Right lobe of liver (tissue), 6 donors: ENCODE measurements around the gene EPB41L4B. TPM values are rescaled to one million over a fixed set of nuclear protein-coding genes. Genes with fewer than 3 reads are reported as not detected.
A peak's percentile ranks its signal among the peaks of the same experiment; 100 is the strongest.

Experiments
- ATAC-seq, 4 donors: fragments of 200-7000 bp; cut with Tn5 transposase; one replicate each; pipeline ENCODE4 v1.9.1; 2020; ENCODE audit warnings: mild to moderate bottlenecking in 4 of 4, moderate library complexity in 4 of 4
- DNase-seq, 3 donors: peaks; one replicate each; pipeline ENCODE4 v3.0.0-alpha.2; 2020
- H3K27ac ChIP-seq, 3 donors: fragments of 200-600 bp; one replicate each; pipeline ENCODE4 v1.8.0; 2022
- H3K27me3 ChIP-seq, 2 donors: fragments of 200-600 bp; one replicate each; pipeline ENCODE4 v1.8.0; 2022
- H3K36me3 ChIP-seq, 4 donors: fragments of 200-600 bp; sonication (generic) in 1 of 4; one replicate each; pipeline versions ENCODE4 v1.5.1 to v1.8.0; 2017 to 2022; ENCODE audit warnings: control low read depth in 1 of 4
- H3K4me1 ChIP-seq, 4 donors: fragments of 200-600 bp; sonication (generic) in 1 of 4; one replicate each; pipeline versions ENCODE4 v1.5.1 to v1.8.0; 2017 to 2022; ENCODE audit warnings: control low read depth in 1 of 4
- H3K4me3 ChIP-seq, 3 donors: fragments of 200-600 bp; one replicate each; pipeline ENCODE4 v1.8.0; 2022
- H3K9me3 ChIP-seq, 4 donors: fragments of 200-600 bp; sonication (generic) in 1 of 4; one replicate each; pipeline versions ENCODE4 v1.5.1 to v1.8.0; 2017 to 2022; ENCODE audit warnings: control low read depth in 1 of 4
- POLR2A ChIP-seq: fragments of 450-650 bp; IDR thresholded peaks from one replicate; pipeline ENCODE4 v1.6.1; 2017; ENCODE audit warnings: antibody characterized with exemption, mild to moderate bottlenecking
- WGBS: methylation state at CpG from one replicate; pipeline ENCODE4 v1.1.6; 2018; ENCODE audit warnings: low coverage, low lambda C conversion rate; ENCODE audit not compliant: insufficient coverage; ENCODE audit errors: missing lambda C conversion rate; 5-methylcytosine and 5-hydroxymethylcytosine counted together
- intact Hi-C, 2 donors: fragments of 100-400 bp; cut with DNase I; formaldehyde crosslinking; loops; one replicate each; pipeline versions ENCODE4 v1.11.2 to v1.14.1; 2022
- total RNA-seq, 6 experiments: library from RNA; depleted of rRNA in 2 of 6; stranded (reverse); fragments of >200 nt in 2 of 6; fragmentation: NEBNext Ultra II Directional in 3 of 6; extraction: Animal tissue kit (Norgen Biotek cat#: 25700) in 3 of 6; gene quantifications; one replicate each; pipeline versions ENCODE4 v1.1.0 to v1.2.4, GENCODE V29; 2016 to 2023
- TF ChIP-seq, protein P1 (sequence below), 4 donors: fragments of 200-600 bp in 3 of 4; fragments of 450-650 bp in 1 of 4; IDR thresholded peaks; one replicate each; pipeline versions ENCODE4 v1.5.1 to v1.8.0; 2016 to 2022; ENCODE audit warnings: antibody characterized with exemption in 4 of 4, mild to moderate bottlenecking in 2 of 4
- donor health status: DM: no; HTN: yes; CAD: no.
- donor health status: DM: no; HTN: no; CAD: no.
- donor health status: DM: no; HTN: no; CAD: no.
- donor health status: DM: no; HTN: yes; CAD: no.
- donor health status: DM: no; HTN: yes; CAD: no.

Gene EPB41L4B
- total RNA-seq, 6 experiments from 2014 or later, result 29.0 to 89.0 (median 32.4) TPM

DNA sequence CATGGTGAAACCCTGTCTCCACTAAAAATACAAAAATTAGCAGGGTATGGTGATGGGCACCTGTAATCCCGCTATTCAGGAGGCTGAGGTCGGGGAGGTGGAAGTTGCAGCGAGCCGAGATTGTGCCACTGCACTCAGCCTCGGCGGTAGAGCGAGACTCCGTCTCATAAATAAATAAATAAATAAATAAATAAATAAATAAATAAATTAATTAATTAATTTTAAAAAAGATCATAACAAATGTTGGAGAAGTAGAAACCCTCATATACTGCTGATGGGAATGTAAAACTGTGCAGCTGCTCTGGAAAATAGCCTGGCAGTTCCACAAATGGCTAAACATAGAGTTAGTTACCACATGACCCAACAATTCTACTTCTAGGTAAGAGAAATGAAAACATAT, 39.3 kb downstream of the EPB41L4B start:
- 74% methylated on average over 3 of the region's 8 CpGs for WGBS

GRCh38 chr9:109278848-109279247, 42.0 kb downstream of the EPB41L4B start:
- no peaks in the 10 kb centered on the region for H3K27me3 ChIP-seq
- WGBS, result 86% methylated on average over 2 of the region's 2 CpGs
- no peak for DNase-seq
- ATAC-seq, result no peak
- peaks cover 0 to 66% (median 22%) of the 10 kb centered on the region in 4 donors for H3K4me1 ChIP-seq
- intact Hi-C loops, result no loop called here
- no peak for TF ChIP-seq POLR2A
- TF ChIP-seq, protein P1, sequence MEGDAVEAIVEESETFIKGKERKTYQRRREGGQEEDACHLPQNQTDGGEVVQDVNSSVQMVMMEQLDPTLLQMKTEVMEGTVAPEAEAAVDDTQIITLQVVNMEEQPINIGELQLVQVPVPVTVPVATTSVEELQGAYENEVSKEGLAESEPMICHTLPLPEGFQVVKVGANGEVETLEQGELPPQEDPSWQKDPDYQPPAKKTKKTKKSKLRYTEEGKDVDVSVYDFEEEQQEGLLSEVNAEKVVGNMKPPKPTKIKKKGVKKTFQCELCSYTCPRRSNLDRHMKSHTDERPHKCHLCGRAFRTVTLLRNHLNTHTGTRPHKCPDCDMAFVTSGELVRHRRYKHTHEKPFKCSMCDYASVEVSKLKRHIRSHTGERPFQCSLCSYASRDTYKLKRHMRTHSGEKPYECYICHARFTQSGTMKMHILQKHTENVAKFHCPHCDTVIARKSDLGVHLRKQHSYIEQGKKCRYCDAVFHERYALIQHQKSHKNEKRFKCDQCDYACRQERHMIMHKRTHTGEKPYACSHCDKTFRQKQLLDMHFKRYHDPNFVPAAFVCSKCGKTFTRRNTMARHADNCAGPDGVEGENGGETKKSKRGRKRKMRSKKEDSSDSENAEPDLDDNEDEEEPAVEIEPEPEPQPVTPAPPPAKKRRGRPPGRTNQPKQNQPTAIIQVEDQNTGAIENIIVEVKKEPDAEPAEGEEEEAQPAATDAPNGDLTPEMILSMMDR (IDR thresholded peaks at IDR 0.05), result no peak
- no peaks in the 10 kb centered on the region for H3K36me3 ChIP-seq
- H3K9me3 ChIP-seq, result no peaks in the 10 kb centered on the region
- peak overlapping the region in 1 of 3 donors; percentile 83 for H3K27ac ChIP-seq
- no peak overlapping the region for H3K4me3 ChIP-seq

More for the DNA sequence above, 39.3 kb downstream of the EPB41L4B start:
- peaks cover 0 to 42% (median 8%) of the 10 kb centered on the region in 4 donors for H3K4me1 ChIP-seq
- DNase-seq (no peak), ATAC-seq (no peak)
- H3K27ac ChIP-seq, result no peak overlapping the region
- H3K27me3 ChIP-seq, result no peaks in the 10 kb centered on the region
- H3K9me3 ChIP-seq, result no peaks in the 10 kb centered on the region
- H3K4me3 ChIP-seq, result no peak overlapping the region
- intact Hi-C loops, result no loop called here
- TF ChIP-seq, protein P1 (IDR thresholded peaks at IDR 0.05), result no peak
- no peak for TF ChIP-seq POLR2A
- H3K36me3 ChIP-seq, result no peaks in the 10 kb centered on the region

- TF ChIP-seq POLR2A, result no peak
- TF ChIP-seq, protein P1 (IDR thresholded peaks at IDR 0.05), result no peak
Observed at GRCh38 chr9:109278216-109278615, 42.6 kb downstream of the EPB41L4B start.

GRCh38 chr9:109277451-109277850, 43.4 kb downstream of the EPB41L4B start:
- no peak for TF ChIP-seq POLR2A
- TF ChIP-seq, protein P1 (IDR thresholded peaks at IDR 0.05), result no peak
- H3K27ac ChIP-seq, result peak overlapping the region in 2 of 3 donors; percentile 24 to 83
- intact Hi-C loops, result no loop called here
- H3K27me3 ChIP-seq, result no peaks in the 10 kb centered on the region
- 7% methylated on average over 7 of the region's 9 CpGs for WGBS
- H3K4me1 ChIP-seq, result peaks cover 0 to 70% (median 22%) of the 10 kb centered on the region in 4 donors
- ATAC-seq (peak; percentile 77 to 93 (median 89)), DNase-seq (peak; percentile 68 to 95 (median 89))
- no peaks in the 10 kb centered on the region for H3K36me3 ChIP-seq
- no peak overlapping the region for H3K4me3 ChIP-seq
- no peaks in the 10 kb centered on the region for H3K9me3 ChIP-seq

More at GRCh38 chr9:109278216-109278615, 42.6 kb downstream of the EPB41L4B start:
- intact Hi-C loops, result no loop called here
- ATAC-seq, result no peak
- Histone ChIP-seq H3K27ac (peak overlapping the region in 2 of 3 donors; percentile 24 to 83), H3K36me3 (no peaks in the 10 kb centered on the region), H3K4me1 (peaks cover 0 to 70% (median 22%) of the 10 kb centered on the region in 4 donors), H3K9me3 (no peaks in the 10 kb centered on the region), H3K27me3 (no peaks in the 10 kb centered on the region), H3K4me3 (no peak overlapping the region)
- WGBS, result 83% methylated on average over 3 of the region's 6 CpGs
- DNase-seq, result no peak
